ENCODE results near the gene PARP9. TPM values are rescaled to one million over a fixed set of nuclear protein-coding genes. Genes with fewer than 3 reads are reported as not detected.

PARP9 gene
- total and polyA plus RNA-seq, 8 donors: 8.6 to 33.2 (median 16.7) TPM

- Histone ChIP-seq H3K27me3 (no peaks in the 10 kb centered on the region), H3K4me3 (peak overlapping the region in 2 of 4 donors; percentile 12 to 34), H3K9me3 (peaks cover 0 to 9% (median 0%) of the 10 kb centered on the region in 4 donors), H3K27ac (no peak overlapping the region), H3K4me1 (peaks cover 0 to 2% (median 0%) of the 10 kb centered on the region in 3 donors), H3K36me3 (peaks cover 0 to 5% (median 0%) of the 10 kb centered on the region in 3 donors)
- 49 to 69% methylated on average over 5 of the region's 5 CpGs for WGBS, 2 donors
- TF ChIP-seq, protein P1, sequence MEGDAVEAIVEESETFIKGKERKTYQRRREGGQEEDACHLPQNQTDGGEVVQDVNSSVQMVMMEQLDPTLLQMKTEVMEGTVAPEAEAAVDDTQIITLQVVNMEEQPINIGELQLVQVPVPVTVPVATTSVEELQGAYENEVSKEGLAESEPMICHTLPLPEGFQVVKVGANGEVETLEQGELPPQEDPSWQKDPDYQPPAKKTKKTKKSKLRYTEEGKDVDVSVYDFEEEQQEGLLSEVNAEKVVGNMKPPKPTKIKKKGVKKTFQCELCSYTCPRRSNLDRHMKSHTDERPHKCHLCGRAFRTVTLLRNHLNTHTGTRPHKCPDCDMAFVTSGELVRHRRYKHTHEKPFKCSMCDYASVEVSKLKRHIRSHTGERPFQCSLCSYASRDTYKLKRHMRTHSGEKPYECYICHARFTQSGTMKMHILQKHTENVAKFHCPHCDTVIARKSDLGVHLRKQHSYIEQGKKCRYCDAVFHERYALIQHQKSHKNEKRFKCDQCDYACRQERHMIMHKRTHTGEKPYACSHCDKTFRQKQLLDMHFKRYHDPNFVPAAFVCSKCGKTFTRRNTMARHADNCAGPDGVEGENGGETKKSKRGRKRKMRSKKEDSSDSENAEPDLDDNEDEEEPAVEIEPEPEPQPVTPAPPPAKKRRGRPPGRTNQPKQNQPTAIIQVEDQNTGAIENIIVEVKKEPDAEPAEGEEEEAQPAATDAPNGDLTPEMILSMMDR (IDR thresholded peaks at IDR 0.05): no peak
- intact Hi-C loops (cut with DNase I): no loop called here
- no peak for DNase-seq
- no peak for ATAC-seq
- no peak for FAIRE-seq
These were observed 14.1 kb upstream of the PARP9 start for GRCh38 chr3:122578069-122578740.

DNA sequence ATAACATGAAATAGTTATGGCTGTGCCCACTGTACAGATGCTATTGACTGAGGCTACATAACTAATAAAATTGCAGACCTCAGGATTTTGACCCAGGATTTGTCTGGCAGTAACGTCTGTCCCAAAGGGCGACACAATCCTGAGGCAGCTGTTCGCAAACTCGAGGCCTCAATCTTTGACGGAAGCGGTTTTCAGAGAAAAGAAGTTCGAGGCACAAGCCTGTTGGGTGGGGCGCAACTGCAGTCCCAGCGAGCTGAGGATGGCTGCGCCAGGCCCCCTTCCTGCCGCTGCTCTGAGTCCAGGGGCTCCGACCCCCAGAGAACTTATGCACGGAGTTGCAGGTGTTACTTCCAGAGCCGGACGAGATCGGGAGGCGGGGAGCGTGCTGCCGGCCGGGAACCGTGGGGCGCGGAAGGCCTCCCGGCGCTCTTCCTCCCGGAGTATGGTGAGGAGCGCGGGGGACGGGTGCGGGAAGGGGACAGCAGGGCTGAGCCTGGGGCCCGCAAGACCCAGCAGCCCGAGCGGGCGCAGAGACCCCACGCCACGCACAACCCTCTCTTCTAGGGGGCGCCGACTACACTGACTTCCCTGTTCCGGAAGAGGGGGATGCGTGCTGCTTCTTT is 13.4 kb upstream of the PARP9 start, which contains the start of gene PARP15:
Gene PARP15 (plus strand): TSS at position 242 of the 623 bp plus-strand sequence. CDS start 18 bp downstream, at position 260.
- intact Hi-C loops (cut with DNase I): no loop called here
- peaks cover 0 to 5% (median 0%) of the 10 kb centered on the region in 3 donors for H3K36me3 ChIP-seq
- peak within 1 kb of the TSS in 3 of 4 donors; percentile 10 to 34 (median 12) for H3K4me3 ChIP-seq
- H3K9me3 ChIP-seq: peaks cover 0 to 9% (median 0%) of the 10 kb centered on the region in 4 donors
- ATAC-seq (peak in 3 of 4 donors; percentile 35 to 67 (median 60)), FAIRE-seq (no peak), DNase-seq (peak in 1 of 6 donors; percentile 56)
- H3K4me1 ChIP-seq: peaks cover 0 to 8% (median 0%) of the 10 kb centered on the region in 3 donors
- TF ChIP-seq, protein P1 (IDR thresholded peaks at IDR 0.05): no peak
- no peaks in the 10 kb centered on the region for H3K27me3 ChIP-seq
- WGBS, 2 donors: 26% methylated on average over 40 of the region's 40 CpGs
- H3K27ac ChIP-seq: no peak within 1 kb of the TSS

GRCh38 chr3:122576174-122576940 is 12.3 kb upstream of the PARP9 start:
- ATAC-seq: peak in 3 of 4 donors; percentile 29 to 50 (median 38)
- intact Hi-C loops (cut with DNase I): no loop called here
- H3K27ac ChIP-seq: no peak overlapping the region
- peaks cover 0 to 13% (median 0%) of the 10 kb centered on the region in 3 donors for H3K36me3 ChIP-seq
- WGBS, 2 donors: 68 to 74% methylated on average over 8 of the region's 8 CpGs
- H3K4me1 ChIP-seq: peaks cover 0 to 8% (median 0%) of the 10 kb centered on the region in 3 donors
- no peak overlapping the region for H3K4me3 ChIP-seq
- H3K27me3 ChIP-seq: no peaks in the 10 kb centered on the region
- TF ChIP-seq, protein P1 (IDR thresholded peaks at IDR 0.05): no peak
- no peaks in the 10 kb centered on the region for H3K9me3 ChIP-seq
- no peak for FAIRE-seq
- DNase-seq: no peak

DNA sequence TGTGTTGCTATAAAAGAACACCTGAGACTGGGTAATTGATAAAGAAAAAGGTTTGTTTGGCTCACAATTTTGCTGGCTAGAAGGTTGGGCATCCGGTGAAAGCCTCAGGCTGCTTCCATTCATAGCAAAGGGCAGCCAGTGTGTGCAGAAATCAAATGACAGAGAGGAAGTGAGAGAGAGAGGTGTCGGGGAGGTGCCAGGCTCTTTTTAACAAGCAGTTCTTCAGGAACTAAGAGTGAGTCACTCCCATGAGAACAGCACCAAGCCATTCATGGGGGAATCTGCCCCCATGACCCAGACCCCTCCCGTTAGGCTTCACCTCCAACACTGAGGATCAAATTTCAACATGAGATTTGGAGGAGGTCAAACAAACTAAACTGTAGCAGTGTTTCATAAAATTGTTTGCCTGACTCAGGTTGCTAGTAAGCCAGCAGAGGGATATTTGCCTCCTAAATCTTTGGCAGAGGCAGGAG is 8.9 kb upstream of the PARP9 start:
- ATAC-seq (peak; percentile 61 to 79 (median 74)), FAIRE-seq (no peak), DNase-seq (peak in 1 of 6 donors; percentile 52)
- intact Hi-C loops (cut with DNase I): no loop called here
- Histone ChIP-seq H3K9me3 (no peaks in the 10 kb centered on the region), H3K4me1 (peaks cover 0 to 11% (median 0%) of the 10 kb centered on the region in 3 donors), H3K27ac (no peak overlapping the region), H3K27me3 (no peaks in the 10 kb centered on the region), H3K4me3 (no peak overlapping the region), H3K36me3 (peaks cover 0 to 15% (median 0%) of the 10 kb centered on the region in 3 donors)
- TF ChIP-seq, protein P1 (IDR thresholded peaks at IDR 0.05): no peak
- 67 to 71% methylated on average over 3 of the region's 3 CpGs for WGBS, 2 donors

Measured in pancreas (tissue), 10 donors.